Gastrocnemius medialis (tissue), 4 donors: Measurements from ENCODE around the gene NOL12.

Experiments used
- CTCF ChIP-seq, 5 experiments: fragments of 450-650 bp in 3 of 5; fragments of 200-600 bp in 2 of 5; sonication (generic) in 2 of 5; IDR thresholded peaks in 4 of 5; conservative IDR thresholded peaks in 1 of 5; 1 replicate in 4 of 5; 2 replicates in 1 of 5; pipeline ENCODE4 v1.5.1; 2016 to 2019; ENCODE audit warnings: antibody characterized with exemption in 5 of 5, mild to moderate bottlenecking in 3 of 5, moderate library complexity in 3 of 5
- POLR2A ChIP-seq, 2 donors: fragments of 450-650 bp; IDR thresholded peaks; one replicate each; pipeline ENCODE4 v1.6.1; 2017; ENCODE audit warnings: antibody characterized with exemption in 2 of 2, mild to moderate bottlenecking in 2 of 2, moderate library complexity in 2 of 2

GRCh38 chr22:37639771-37640590 is 46.2 kb upstream of the NOL12 start:
- TF ChIP-seq POLR2A (IDR thresholded peaks at IDR 0.05) (no peak), CTCF (IDR thresholded peaks at IDR 0.05 in 4 of 5, conservative IDR thresholded peaks at IDR 0.05 in 1 of 5) (no peak)
